Endothelial cell (in vitro differentiated cells): ENCODE measurements around the gene RELN. TPM values are rescaled to one million over a fixed set of nuclear protein-coding genes. Genes with fewer than 3 reads are reported as not detected.

ENCODE experiments used
- DNase-seq: peaks from one replicate; pipeline ENCODE4 v3.0.0; 2021; ENCODE audit warnings: low spot score
- H3K27ac Mint-ChIP-seq: one replicate; pipeline ENCODE4 v1.8.0; 2021; ENCODE audit warnings: mixed read lengths, inconsistent platforms; ENCODE audit not compliant: unreplicated experiment
- H3K27me3 Mint-ChIP-seq: one replicate; pipeline ENCODE4 v1.8.0; 2021; ENCODE audit warnings: mild to moderate bottlenecking, moderate library complexity, mixed read lengths, inconsistent platforms; ENCODE audit not compliant: unreplicated experiment
- H3K36me3 Mint-ChIP-seq: one replicate; pipeline ENCODE4 v1.8.0; 2021; ENCODE audit warnings: mild to moderate bottlenecking, low read depth, mixed read lengths, inconsistent platforms; ENCODE audit not compliant: unreplicated experiment
- H3K4me1 Mint-ChIP-seq: one replicate; pipeline ENCODE4 v1.8.0; 2021; ENCODE audit warnings: mild to moderate bottlenecking, mixed read lengths, inconsistent platforms; ENCODE audit not compliant: unreplicated experiment
- H3K4me3 Mint-ChIP-seq: one replicate; pipeline ENCODE4 v1.8.0; 2021; ENCODE audit warnings: mild to moderate bottlenecking, mixed read lengths, inconsistent platforms; ENCODE audit not compliant: unreplicated experiment
- H3K9me3 Mint-ChIP-seq: one replicate; pipeline ENCODE4 v1.8.0; 2021; ENCODE audit warnings: mixed read lengths, inconsistent platforms; ENCODE audit not compliant: unreplicated experiment
- total RNA-seq: library from RNA; stranded (reverse); fragmentation: NEBNext Ultra II Directional; extraction: Animal tissue kit (Norgen Biotek cat#: 25700); gene quantifications from one replicate; pipeline ENCODE4 v1.2.1, GENCODE V29; 2021; ENCODE audit not compliant: unreplicated experiment
- TF ChIP-seq, protein P1 (sequence below): fragments of 200-600 bp; sonication (generic); IDR thresholded peaks from one replicate; pipeline ENCODE4 v1.5.0; 2021; ENCODE audit warnings: antibody characterized with exemption; ENCODE audit not compliant: unreplicated experiment

Gene RELN
- total RNA-seq, 1 donor from 2014 or later = 2.3 TPM

GRCh38 chr7:103843689-103844480, 145.6 kb downstream of the RELN start:
- Mint-ChIP-seq H3K4me3 (no peak overlapping the region), H3K27ac (no peak overlapping the region), H3K9me3 (no peaks in the 10 kb centered on the region), H3K27me3 (no peaks in the 10 kb centered on the region), H3K36me3 (no peaks in the 10 kb centered on the region), H3K4me1 (no peaks in the 10 kb centered on the region)
- DNase-seq = no peak
- TF ChIP-seq, protein P1, sequence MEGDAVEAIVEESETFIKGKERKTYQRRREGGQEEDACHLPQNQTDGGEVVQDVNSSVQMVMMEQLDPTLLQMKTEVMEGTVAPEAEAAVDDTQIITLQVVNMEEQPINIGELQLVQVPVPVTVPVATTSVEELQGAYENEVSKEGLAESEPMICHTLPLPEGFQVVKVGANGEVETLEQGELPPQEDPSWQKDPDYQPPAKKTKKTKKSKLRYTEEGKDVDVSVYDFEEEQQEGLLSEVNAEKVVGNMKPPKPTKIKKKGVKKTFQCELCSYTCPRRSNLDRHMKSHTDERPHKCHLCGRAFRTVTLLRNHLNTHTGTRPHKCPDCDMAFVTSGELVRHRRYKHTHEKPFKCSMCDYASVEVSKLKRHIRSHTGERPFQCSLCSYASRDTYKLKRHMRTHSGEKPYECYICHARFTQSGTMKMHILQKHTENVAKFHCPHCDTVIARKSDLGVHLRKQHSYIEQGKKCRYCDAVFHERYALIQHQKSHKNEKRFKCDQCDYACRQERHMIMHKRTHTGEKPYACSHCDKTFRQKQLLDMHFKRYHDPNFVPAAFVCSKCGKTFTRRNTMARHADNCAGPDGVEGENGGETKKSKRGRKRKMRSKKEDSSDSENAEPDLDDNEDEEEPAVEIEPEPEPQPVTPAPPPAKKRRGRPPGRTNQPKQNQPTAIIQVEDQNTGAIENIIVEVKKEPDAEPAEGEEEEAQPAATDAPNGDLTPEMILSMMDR = no peak

DNA sequence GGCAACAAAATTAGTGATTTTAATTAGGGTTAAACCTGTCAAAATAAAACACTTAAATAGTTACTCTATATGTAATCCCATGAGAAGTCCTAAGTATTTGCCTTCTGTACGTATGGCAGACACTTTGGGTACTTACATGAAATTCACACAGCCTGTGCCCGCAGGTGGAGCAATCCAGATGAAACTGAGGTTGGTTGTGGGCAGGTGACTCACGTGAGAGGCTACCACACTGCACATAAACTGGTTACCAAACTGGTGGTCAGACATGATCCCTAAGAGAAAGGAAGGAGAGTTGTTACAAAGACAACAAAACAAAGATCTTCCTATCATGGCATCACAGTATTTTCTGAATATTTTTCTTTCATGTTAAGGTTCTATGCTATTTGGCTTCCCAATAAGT, 156.1 kb downstream of the RELN start:
- no peak overlapping the region for H3K27ac Mint-ChIP-seq
- TF ChIP-seq, protein P1 = no peak
- H3K4me1 Mint-ChIP-seq = peaks cover 4% of the 10 kb centered on the region
- no peaks in the 10 kb centered on the region for H3K36me3 Mint-ChIP-seq
- DNase-seq = no peak
- H3K27me3 Mint-ChIP-seq = peaks cover 1% of the 10 kb centered on the region
- H3K4me3 Mint-ChIP-seq = no peak overlapping the region
- H3K9me3 Mint-ChIP-seq = no peaks in the 10 kb centered on the region

GRCh38 chr7:103832438-103832837, 157.0 kb downstream of the RELN start:
- Mint-ChIP-seq H3K9me3 (no peaks in the 10 kb centered on the region), H3K36me3 (no peaks in the 10 kb centered on the region), H3K4me1 (peaks cover 4% of the 10 kb centered on the region), H3K4me3 (no peak overlapping the region), H3K27ac (no peak overlapping the region), H3K27me3 (peaks cover 1% of the 10 kb centered on the region)
- DNase-seq = no peak
- TF ChIP-seq, protein P1 = no peak

- no peaks in the 10 kb centered on the region for H3K9me3 Mint-ChIP-seq
- no peaks in the 10 kb centered on the region for H3K36me3 Mint-ChIP-seq
- no peaks in the 10 kb centered on the region for H3K27me3 Mint-ChIP-seq
These were observed 165.2 kb downstream of the RELN start for GRCh38 chr7:103824251-103824650.

GRCh38 chr7:103823084-103823483, 166.4 kb downstream of the RELN start:
- no peak for DNase-seq
- Mint-ChIP-seq H3K4me1 (no peaks in the 10 kb centered on the region), H3K27me3 (no peaks in the 10 kb centered on the region), H3K9me3 (no peaks in the 10 kb centered on the region), H3K4me3 (no peak overlapping the region), H3K27ac (no peak overlapping the region), H3K36me3 (no peaks in the 10 kb centered on the region)
- TF ChIP-seq, protein P1 = no peak

More at GRCh38 chr7:103824251-103824650, 165.2 kb downstream of the RELN start:
- H3K4me1 Mint-ChIP-seq = no peaks in the 10 kb centered on the region
- TF ChIP-seq, protein P1 = no peak
- H3K4me3 Mint-ChIP-seq = no peak overlapping the region
- H3K27ac Mint-ChIP-seq = no peak overlapping the region
- no peak for DNase-seq
